Right hindlimb (tissue), 1 donor: ENCODE data around the gene SMO.
"Not testable (repeated sequence)": the region's sequence is repeated elsewhere in the genome, so short reads cannot be mapped to it uniquely, and the experiment has no call there.

Source experiments
- DNase-seq: peaks from one replicate; pipeline ENCODE4 v3.0.0-alpha.2; 2018

Gene SMO

DNA sequence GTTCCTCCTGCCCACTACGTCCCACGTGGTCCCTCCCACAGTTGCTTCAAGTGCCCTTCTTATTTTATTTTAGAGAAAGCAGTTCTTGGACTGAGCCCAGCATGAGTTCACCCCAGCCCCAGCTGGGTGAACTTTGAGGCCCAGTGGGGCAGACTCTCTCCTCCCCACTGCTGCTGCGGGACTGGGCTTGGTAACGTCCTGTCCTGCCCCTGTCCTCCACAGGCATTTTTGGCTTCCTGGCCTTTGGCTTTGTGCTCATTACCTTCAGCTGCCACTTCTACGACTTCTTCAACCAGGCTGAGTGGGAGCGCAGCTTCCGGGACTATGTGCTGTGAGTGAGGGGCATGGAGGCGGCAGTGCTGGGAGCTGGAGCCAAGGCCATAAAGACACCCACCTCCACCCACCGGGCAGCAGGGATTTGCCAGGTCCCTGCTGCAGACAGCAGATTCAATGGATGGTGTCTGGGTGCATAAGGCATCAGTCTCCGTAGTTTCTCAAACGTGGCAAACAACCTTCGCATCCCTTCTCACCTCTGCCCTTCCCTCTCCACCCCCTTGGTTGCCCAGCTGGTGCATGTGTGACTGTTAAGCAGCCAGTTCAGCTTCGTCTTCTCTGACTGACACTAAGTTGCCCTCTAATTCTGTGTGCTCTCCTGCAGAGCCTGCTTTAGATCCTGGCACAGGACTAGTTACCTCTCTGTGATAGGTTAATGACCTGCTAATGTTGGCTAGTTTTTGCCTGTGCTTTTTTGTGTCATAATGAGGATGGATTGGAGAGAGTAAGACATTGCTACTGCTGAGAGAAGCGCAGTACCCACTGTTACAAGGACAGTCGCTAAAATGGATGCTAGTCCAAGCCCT lies 20.9 kb downstream of the SMO start:
- no peak for DNase-seq

DNA sequence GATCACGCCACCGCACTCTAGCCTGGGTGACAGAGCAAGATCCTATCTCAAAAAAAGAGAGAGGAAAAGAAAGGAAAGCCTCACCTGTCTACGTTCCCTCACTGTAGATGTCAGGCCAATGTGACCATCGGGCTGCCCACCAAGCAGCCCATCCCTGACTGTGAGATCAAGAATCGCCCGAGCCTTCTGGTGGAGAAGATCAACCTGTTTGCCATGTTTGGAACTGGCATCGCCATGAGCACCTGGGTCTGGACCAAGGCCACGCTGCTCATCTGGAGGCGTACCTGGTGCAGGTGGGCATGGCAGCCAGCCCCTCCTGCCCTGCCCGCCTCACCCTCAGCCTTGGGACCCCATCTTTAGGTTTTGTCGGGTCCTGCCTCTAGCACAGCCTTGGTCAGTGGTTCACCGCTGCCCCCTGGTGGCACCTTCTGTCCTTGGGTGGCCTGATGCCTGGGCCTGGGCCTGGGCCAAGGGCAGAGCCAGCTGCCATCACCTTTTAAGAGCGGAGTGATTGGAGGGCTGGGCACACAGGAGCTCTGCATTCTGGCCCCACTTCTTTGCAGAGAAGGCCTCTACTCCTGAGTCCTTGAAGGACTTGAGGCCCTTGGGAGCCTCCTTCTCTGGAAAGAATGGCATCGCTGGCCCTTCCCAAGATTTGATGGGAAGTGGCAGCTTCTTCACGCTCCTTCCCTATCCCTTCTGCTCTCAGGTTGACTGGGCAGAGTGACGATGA lies 22.0 kb downstream of the SMO start:
- peak; percentile 85 for DNase-seq

DNA sequence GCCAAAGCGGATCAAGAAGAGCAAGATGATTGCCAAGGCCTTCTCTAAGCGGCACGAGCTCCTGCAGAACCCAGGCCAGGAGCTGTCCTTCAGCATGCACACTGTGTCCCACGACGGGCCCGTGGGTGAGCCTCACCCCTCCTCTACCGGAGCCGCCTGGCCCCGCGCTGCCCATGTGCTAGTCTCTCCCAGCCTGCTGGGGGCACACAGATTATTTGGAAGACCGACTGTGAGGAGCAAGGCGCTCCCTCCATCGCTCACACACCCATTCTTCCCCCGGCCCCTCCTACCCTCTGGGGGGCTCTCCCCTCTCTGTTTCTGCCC lies 22.5 kb downstream of the SMO start:
- no peak for DNase-seq

DNA sequence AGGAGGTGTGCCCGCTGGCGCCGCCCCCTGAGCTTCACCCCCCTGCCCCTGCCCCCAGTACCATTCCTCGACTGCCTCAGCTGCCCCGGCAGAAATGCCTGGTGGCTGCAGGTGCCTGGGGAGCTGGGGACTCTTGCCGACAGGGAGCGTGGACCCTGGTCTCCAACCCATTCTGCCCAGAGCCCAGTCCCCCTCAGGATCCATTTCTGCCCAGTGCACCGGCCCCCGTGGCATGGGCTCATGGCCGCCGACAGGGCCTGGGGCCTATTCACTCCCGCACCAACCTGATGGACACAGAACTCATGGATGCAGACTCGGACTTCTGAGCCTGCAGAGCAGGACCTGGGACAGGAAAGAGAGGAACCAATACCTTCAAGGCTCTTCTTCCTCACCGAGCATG lies 23.7 kb downstream of the SMO start:
- no peak for DNase-seq

DNA sequence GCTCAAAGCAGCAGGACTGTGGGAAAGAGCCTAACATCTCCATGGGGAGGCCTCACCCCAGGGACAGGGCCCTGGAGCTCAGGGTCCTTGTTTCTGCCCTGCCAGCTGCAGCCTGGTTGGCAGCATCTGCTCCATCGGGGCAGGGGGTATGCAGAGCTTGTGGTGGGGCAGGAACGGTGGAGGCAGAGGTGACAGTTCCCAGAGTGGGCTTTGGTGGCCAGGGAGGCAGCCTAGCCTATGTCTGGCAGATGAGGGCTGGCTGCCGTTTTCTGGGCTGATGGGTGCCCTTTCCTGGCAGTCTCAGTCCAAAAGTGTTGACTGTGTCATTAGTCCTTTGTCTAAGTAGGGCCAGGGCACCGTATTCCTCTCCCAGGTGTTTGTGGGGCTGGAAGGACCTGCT lies 24.2 kb downstream of the SMO start:
- no peak for DNase-seq

DNA sequence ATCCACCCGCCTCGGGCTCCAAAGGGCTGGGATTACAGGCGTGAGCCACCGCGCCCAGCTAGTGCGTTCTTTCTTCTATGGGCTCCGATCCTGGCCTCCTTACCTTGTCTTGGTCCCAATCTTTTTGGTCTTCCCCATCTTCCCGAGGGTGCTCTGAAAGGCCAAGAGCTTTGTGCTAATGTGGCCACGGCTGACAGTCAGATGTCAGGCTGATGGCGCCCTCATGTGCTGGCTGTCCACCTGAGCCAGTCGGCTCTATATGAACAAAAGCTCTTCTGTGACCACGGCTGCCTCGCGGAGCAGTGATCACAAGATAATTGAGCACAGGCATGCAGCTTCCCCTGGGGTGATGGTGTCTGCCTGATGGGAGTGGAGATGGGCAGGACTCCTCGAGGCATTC lies 25.4 kb downstream of the SMO start:
- no peak for DNase-seq

DNA sequence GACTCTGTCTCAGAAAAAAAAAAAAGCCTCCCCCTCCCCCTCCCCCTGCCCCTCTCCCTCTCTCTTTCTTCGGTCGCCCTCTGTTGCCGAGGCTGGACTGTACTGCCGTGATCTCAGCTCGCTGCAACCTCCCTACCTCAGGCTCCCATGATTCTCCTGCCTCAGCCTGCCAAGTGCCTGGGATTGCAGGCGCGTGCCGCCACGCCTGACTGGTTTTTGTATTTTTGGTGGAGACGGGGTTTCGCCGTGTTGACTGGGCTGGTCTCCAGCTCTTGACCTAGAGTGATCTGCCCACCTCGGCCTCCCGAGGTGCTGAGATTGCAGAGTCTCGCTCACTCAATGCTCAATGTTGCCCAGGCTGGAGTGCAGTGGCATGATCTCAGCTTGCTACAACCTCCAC lies 27.3 kb downstream of the SMO start:
- DNase-seq: not testable (repeated sequence)

DNA sequence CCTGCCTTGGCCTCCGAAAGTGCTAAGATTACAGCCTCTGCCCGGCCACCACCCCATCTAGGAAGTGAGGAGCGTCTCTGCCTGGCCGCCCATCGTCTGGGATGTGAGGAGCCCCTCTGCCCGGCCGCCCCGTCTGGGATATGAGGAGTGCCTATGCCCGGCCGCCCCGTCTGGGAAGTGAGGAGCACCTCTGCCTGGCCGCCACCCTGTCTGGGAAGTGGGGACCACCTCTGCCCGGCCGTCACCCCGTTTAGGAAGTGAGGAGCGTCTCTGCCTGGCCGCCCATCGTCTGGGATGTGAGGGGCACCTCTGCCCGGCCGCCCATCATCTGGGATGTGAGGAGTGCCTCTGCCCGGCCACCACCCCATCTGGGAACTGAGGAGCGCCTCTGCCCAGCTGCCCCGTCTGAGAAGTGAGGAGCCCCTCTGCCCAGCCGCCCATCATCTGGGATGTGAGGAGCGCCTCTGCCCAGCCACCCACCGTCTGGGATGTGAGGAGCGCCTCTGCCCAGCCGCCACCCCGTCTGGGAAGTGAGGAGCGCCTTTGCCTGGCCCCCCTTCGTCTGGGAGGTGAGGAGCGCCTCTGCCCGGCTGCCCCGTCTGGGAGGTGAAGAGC lies 27.8 kb downstream of the SMO start:
- DNase-seq: not testable (repeated sequence)

DNA sequence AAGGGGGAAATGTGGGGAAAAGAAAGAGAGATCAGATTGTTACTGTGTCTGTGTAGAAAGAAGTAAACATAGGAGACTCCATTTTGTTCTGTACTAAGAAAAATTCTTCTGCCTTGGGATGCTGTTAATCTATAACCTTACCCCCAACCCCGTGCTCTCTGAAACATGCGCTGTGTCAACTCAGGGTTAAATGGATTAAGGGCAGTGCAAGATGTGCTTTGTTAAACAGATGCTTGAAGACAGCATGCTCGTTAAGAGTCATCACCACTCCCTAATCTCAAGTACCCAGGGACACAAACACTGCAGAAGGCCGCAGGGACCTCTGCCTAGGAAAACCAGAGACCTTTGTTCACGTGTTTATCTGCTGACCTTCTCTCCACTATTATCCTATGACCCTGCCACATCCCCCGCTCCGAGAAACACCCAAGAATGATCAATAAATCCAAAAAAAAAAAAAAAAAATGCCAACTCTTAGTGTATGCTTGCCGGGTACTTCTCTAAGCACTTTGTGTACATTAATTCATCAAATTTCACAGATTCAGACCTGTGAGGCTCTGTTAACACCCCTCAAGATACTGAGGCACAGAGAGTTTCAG lies 28.5 kb downstream of the SMO start:
- DNase-seq: not testable (repeated sequence)

DNA sequence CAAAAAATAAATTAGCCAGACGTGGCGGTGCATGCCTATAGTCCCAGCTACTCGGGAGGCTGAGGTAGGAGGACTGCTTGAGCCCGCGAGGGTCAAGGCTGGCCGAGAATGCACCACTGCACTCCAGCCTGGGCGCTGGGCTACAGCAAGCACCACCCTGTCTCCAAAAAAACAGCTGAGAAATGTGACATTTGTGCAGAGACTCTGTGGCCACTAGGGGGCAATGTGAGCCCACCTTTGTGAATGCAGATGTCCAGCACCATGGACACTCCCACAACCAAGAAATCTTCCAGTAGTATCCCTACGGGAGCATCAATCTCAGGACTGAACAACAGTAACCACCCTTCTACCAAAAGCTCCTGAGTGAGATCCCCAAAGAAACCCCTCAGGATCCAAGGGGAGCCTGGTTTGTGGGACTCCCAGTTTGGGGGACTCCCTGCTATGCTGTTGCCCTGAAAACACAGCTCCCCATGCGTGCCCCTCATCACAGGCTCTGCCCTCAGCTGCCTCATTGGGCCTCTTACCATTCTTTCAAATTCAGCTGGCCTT lies 30.2 kb downstream of the SMO start:
- DNase-seq: peak; percentile 83

DNA sequence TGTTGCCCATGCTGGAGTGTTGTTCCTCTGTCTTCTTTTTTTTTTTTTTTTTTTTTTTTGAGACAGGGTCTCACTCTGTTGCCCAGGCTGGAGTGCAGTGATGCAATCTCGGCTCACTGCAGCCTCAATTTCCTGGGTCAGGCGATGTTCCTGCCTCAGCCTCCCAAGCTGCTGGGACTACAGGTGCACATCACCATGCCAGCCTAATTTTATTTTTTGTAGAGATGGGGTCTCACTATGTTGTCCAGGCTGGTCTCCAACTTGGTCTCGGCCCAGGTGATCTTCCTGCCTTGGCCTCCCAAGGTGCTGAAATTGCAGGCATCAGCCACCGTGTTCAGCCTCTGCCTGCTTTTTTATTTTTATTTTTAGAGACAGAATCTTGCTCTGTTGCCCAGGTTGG lies 30.7 kb downstream of the SMO start:
- not testable (repeated sequence) for DNase-seq

DNA sequence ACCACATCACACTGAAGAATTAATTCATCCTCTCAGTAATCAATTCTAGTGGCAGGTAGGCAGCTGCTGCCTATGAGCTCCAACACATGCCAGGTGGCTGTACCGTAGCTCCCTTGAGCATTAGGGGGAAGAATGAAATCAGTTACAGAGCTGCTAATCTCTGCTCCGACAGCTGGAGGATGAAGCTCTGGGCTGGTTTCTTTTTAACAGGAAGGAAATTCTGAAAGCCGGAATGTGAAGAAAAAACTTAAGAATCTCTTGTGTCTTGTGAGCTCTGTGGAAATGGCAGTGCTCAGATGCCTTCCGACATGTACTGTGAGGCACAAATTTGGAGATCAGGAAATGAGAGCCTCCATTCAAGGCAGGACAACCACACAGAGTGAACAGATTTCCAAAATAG lies 33.6 kb downstream of the SMO start:
- no peak for DNase-seq

DNA sequence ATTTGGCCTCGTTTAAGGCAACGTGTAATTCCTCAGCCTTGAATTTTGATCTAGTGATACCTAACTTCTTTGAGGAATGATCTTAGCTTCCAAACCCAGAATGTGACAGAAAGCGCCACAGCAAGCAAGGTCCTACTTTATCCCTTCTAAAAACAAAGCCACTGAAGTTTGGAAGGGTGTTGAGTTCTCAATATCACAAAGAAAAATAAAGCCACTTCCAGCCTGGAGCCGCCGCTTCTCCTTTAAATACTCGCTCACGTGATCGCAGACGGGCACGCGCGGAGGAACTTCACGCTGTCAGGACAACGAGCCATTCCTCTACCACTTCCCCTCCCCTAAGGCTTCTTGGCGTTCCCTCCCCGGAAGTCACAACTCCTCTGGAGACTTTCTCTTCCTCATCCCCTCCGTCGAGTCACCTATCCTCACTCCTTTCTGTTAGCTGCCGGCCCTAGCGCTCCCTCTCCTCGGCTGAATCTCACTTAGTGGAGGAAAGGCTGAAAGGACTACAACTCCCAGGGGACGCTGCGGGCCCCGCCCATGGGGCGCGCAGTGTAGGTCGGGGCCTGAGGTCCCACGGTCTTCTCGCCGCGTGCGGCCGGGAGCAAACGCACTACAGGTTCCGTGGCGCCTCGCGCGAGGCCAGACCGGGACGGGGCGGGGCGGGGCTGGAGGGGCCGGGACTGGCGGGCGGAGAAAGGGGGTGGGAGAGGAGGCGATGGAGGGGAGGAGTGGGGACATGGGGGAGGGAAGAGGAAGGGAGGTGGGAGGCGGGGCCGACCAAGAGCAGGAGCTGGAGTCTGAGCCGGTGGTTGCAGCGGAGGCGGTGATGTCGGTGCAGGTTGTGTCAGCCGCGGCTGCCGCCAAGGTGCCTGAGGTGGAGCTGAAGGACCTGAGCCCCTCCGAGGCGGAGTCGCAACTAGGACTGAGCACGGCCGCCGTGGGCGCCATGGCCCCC lies 36.1 kb downstream of the SMO start, which contains the start of gene AHCYL2:
AHCYL2 (plus strand) TSS at position 780 of the 955 bp plus-strand sequence.
- DNase-seq: peak; percentile 99

DNA sequence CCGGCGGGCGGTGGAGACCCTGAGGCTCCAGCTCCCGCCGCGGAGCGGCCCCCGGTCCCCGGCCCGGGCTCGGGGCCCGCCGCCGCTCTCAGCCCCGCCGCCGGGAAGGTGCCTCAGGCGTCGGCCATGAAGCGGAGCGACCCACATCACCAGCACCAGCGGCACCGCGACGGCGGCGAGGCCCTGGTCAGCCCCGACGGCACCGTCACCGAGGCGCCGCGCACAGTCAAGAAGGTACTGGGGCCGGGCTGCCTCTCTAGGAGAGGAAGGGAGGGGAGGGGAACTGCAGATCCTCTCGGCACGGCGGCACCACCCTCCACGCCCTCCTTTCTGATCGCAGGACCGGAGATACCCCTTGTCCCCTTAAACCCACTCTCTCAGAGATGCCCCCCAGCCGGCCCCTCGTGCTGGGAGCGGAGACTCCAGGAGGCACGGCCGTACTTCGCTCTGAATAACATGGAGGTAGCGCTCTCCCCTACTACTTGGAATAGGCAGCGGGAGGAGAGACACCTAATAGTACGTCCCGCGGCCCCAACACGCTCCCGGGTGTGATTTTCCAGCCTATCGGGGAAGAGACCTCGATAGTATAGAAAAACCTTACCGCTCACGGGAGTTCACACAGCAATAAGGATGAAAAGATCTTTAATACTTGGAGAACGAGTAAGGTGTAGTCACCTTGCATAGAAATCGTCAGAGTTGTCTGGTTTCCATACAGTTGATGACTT lies 36.9 kb downstream of the SMO start:
- DNase-seq: no peak

DNA sequence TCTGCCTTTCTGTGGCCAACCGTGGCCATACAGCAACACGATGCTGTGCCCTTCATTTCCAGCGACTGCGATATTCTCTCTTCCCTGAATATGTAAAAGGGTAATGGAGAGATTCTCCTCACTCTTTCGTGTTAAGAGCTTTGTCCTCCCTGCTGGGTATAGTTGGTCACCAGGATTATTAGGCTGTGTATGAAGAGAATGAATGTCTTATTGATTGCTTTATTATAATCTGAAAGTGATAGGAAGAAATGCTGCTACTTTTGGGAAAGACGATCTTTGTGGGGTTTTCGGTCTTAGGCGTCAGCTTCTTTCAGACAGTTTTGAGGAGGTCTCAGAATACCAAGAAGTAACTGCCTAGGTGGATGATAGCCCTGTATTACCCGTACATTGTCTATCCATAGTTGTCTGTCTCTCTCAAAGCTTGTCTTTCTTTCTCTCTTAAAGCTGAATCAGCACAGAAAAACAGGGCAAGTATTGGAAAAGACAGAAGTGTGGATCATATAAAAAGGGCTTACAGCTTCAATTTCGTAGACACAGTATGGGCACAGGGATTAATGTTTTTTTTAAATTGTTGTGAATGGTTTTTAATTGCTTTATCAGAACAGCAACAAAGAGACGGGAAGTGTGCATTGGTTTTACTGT lies 37.6 kb downstream of the SMO start:
- DNase-seq: no peak

DNA sequence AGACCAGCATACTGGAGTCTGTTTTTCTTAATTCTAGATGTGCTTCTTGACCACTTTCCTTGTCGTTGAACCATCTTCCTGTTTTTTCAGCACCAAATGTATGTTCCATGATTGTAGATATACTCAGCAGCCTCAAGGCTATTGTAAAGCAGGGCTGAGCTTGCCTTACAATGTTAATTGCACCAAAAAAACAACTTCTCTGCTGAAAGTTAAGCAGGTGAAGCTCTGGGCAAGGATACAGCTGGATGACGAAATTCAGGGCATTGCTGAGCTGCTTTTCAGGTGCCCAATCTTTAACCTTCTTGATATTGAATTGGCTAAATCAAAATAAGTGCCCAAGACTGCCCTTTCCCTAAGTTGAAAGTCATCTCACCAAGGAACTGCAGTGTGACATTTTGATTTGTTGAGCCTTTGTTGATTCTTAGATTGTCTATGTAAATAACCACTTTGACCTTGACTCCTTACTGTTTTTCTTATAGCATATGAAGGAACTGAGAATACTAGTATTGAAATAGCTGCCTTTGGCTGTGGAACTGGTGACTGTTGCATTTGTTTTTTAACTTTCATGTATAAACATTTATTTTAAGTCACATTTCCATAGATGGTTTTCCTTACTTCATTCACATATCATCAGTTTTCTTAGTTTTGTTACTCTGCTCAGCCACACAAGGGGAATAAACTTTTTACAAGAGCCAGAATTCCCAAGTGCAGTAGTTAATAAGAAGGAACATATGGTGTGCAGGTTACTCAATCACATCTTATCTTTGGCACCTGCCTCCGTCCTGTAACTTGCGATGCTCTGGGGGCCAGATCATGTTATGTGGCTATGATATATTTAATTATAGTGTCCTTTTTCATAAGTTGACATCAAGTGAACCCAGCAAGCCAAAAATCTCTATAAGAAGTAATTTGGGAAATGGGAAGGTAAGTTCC lies 39.5 kb downstream of the SMO start:
- DNase-seq: no peak

DNA sequence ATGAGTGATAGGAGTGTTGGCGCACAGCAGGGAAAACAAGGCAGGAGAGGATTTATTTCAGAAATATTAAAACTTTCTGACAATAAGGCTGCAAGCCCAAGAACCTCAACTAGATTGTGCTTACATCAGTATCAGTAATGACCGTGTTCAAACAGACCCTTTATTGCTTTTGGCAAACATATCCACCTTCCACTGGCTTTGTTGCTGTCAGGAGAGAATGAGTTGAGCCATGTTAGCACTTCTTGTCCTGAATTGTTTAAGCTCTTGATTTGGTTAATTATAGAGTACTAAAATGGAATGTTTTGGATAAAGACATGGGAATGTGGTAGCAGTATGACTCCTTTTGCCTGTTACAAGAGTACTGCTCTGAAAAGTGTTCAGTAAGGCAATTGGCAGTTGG lies 40.2 kb downstream of the SMO start:
- no peak for DNase-seq

DNA sequence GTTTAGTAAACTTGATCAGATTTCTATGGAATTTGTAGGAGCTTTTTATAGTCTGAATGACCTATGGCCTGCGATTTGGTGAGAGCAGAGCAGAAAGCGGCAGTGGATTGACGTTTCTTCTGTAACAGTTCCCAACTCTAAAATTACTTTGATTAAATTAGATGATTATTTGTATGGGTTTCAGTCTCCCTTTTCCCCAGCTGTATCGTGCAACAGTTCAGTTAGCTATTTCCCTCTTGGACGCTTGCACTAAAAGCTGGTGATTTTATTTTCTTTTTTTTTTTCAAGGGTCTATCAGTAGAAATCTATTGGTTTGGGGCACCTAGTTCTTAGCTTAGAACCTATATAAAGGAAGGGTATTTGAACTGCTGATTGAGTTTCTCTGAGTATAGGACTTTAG lies 43.2 kb downstream of the SMO start:
- DNase-seq: no peak

DNA sequence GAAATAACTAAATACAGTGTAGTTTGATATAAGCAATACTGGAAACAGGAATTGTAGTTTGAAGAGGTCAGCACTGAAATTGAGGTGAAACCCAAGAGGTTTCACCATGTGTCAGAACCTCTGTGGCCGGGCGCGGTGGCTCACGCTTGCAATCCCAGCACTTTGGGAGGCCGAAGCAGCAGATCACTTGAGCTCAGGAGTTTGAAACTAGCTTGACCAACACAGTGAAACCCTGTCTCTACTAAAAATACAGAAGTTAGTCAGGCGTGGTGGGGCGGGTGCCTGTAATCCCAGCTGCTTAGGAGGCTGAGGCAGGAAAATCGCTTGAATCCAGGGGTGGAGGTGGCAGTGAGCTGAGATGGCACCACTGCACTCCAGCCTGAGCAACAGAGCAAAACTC lies 50.1 kb downstream of the SMO start:
- no peak for DNase-seq
